ENCODE measurements around the gene FBXO10.

GRCh38 chr9:37464426-37465248 is 111.5 kb downstream of the FBXO10 start:
- TF ChIP-seq CTCF (IDR thresholded peaks at IDR 0.05; ENCODE audit: control extremely low read depth in 1 of 3, insufficient read depth in 1 of 3, low read depth in 1 of 3, low read length in 3 of 3), result no peak
- peak; percentile 59 to 65 for TF ChIP-seq POLR2A (IDR thresholded peaks at IDR 0.05; ENCODE audit: control extremely low read depth in 1 of 2, low read depth in 2 of 2, low read length in 2 of 2)
- TF ChIP-seq POLR2AphosphoS5 (IDR thresholded peaks at IDR 0.05; ENCODE audit: low read depth, low read length), result peak; percentile 86
- TF ChIP-seq CREB1 (IDR thresholded peaks at IDR 0.05), result no peak; the same call in 1 of the 2 replicates
- no peak for TF ChIP-seq EZH2 (IDR thresholded peaks at IDR 0.05; ENCODE audit: low read depth, low read length, severe bottlenecking)
